Stomach smooth muscle (tissue), 2 donors: ENCODE data around the gene RAP1GAP2.
"Not testable (repeated sequence)": the region's sequence is repeated elsewhere in the genome, so short reads cannot be mapped to it uniquely, and the experiment has no call there.

Experiments
- H3K27ac ChIP-seq: one replicate; pipeline ENCODE4 v1.7.0; 2013; ENCODE audit warnings: mild to moderate bottlenecking, low read length, inconsistent platforms
- H3K27me3 ChIP-seq, 2 donors: one replicate each; pipeline ENCODE4 v1.7.0; 2013; ENCODE audit warnings: low read length in 2 of 2; ENCODE audit not compliant: insufficient read depth in 2 of 2, control insufficient read depth in 1 of 2
- H3K36me3 ChIP-seq, 2 donors: one replicate each; pipeline ENCODE4 v1.7.0; 2013; ENCODE audit warnings: low read length in 2 of 2; ENCODE audit not compliant: control insufficient read depth in 2 of 2, insufficient read depth in 2 of 2
- H3K4me1 ChIP-seq: one replicate; pipeline ENCODE4 v1.7.0; 2013; ENCODE audit warnings: low read length; ENCODE audit not compliant: control insufficient read depth, insufficient read depth
- H3K4me3 ChIP-seq, 2 donors: one replicate each; pipeline ENCODE4 v1.7.0; 2013; ENCODE audit warnings: low read length in 2 of 2
- H3K9ac ChIP-seq, 2 donors: one replicate each; pipeline ENCODE4 v1.7.0; 2013; ENCODE audit warnings: low read length in 2 of 2, mild to moderate bottlenecking in 1 of 2
- H3K9me3 ChIP-seq, 2 donors: one replicate each; pipeline ENCODE4 v1.7.0; 2013; ENCODE audit warnings: low read length in 2 of 2; ENCODE audit not compliant: control insufficient read depth in 2 of 2
- donor health status: healthy.
- donor health status: Pancreatic carcinoma.

Gene RAP1GAP2

GRCh38 chr17:2777242-2777867, 18.9 kb upstream of the RAP1GAP2 start:
- Histone ChIP-seq H3K36me3 (no peaks in the 10 kb centered on the region), H3K4me3 (peak overlapping the region in 1 of 2 donors; percentile 29), H3K4me1 (peaks cover 3% of the 10 kb centered on the region), H3K27ac (no peak overlapping the region), H3K9me3 (no peaks in the 10 kb centered on the region), H3K9ac (no peak overlapping the region), H3K27me3 (peaks cover 30 to 32% of the 10 kb centered on the region in 2 donors)

GRCh38 chr17:2778489-2778888, 17.7 kb upstream of the RAP1GAP2 start:
- Histone ChIP-seq H3K4me3 (no peak overlapping the region), H3K9me3 (peaks cover under 1 to 2% of the 10 kb centered on the region in 2 donors), H3K27me3 (peaks cover 27 to 28% of the 10 kb centered on the region in 2 donors), H3K36me3 (no peaks in the 10 kb centered on the region), H3K4me1 (peaks cover 3% of the 10 kb centered on the region), H3K27ac (no peak overlapping the region), H3K9ac (no peak overlapping the region)

- no peak overlapping the region for H3K27ac ChIP-seq
- H3K9me3 ChIP-seq = peaks cover 4% of the 10 kb centered on the region in 2 donors
- no peak overlapping the region for H3K9ac ChIP-seq
- peaks cover 3% of the 10 kb centered on the region for H3K4me1 ChIP-seq
- no peaks in the 10 kb centered on the region for H3K36me3 ChIP-seq
- no peak overlapping the region for H3K4me3 ChIP-seq
- H3K27me3 ChIP-seq = peaks cover 24 to 25% of the 10 kb centered on the region in 2 donors
These were observed 16.7 kb upstream of the RAP1GAP2 start for GRCh38 chr17:2779545-2779944.

- no peak overlapping the region for H3K4me3 ChIP-seq
- H3K27ac ChIP-seq = no peak overlapping the region
- H3K9me3 ChIP-seq = peaks cover 4% of the 10 kb centered on the region in 2 donors
- no peak overlapping the region for H3K9ac ChIP-seq
- H3K4me1 ChIP-seq = peaks cover 3% of the 10 kb centered on the region
- H3K27me3 ChIP-seq = peaks cover 19 to 23% of the 10 kb centered on the region in 2 donors
- no peaks in the 10 kb centered on the region for H3K36me3 ChIP-seq
These were observed 16.0 kb upstream of the RAP1GAP2 start for GRCh38 chr17:2780256-2780655.

- no peak overlapping the region for H3K9ac ChIP-seq
These were observed 15.2 kb upstream of the RAP1GAP2 start for GRCh38 chr17:2780931-2781454.

GRCh38 chr17:2781598-2781997, 14.6 kb upstream of the RAP1GAP2 start:
- not testable (repeated sequence) for H3K4me1 ChIP-seq, H3K9ac ChIP-seq, H3K9me3 ChIP-seq, H3K27ac ChIP-seq, H3K36me3 ChIP-seq, H3K4me3 ChIP-seq
- H3K27me3 ChIP-seq = peaks cover 10 to 19% of the 10 kb centered on the region in 2 donors

More at GRCh38 chr17:2780931-2781454, 15.2 kb upstream of the RAP1GAP2 start:
- Histone ChIP-seq H3K27ac (no peak overlapping the region), H3K4me3 (no peak overlapping the region), H3K27me3 (peaks cover 14 to 21% of the 10 kb centered on the region in 2 donors), H3K4me1 (peaks cover 3% of the 10 kb centered on the region), H3K9me3 (peaks cover 4% of the 10 kb centered on the region in 2 donors), H3K36me3 (no peaks in the 10 kb centered on the region)

- Histone ChIP-seq H3K27ac (no peak overlapping the region), H3K9ac (no peak overlapping the region), H3K4me1 (peaks cover 3% of the 10 kb centered on the region), H3K4me3 (no peak overlapping the region), H3K9me3 (peaks cover 4% of the 10 kb centered on the region in 2 donors), H3K27me3 (peaks cover 7 to 15% of the 10 kb centered on the region in 2 donors), H3K36me3 (no peaks in the 10 kb centered on the region)
These were observed 14.2 kb upstream of the RAP1GAP2 start for GRCh38 chr17:2782055-2782454.

- Histone ChIP-seq H3K27ac (no peak overlapping the region), H3K9me3 (peaks cover 4% of the 10 kb centered on the region in 2 donors), H3K9ac (no peak overlapping the region), H3K27me3 (peaks cover 0 to 7% of the 10 kb centered on the region in 2 donors), H3K4me3 (no peak overlapping the region), H3K36me3 (no peaks in the 10 kb centered on the region), H3K4me1 (peaks cover 3% of the 10 kb centered on the region)
These were observed 12.8 kb upstream of the RAP1GAP2 start for GRCh38 chr17:2783310-2784030.

- Histone ChIP-seq H3K27me3 (peaks cover 0 to under 1% of the 10 kb centered on the region in 2 donors), H3K36me3 (no peaks in the 10 kb centered on the region), H3K9ac (no peak overlapping the region), H3K4me3 (no peak overlapping the region), H3K27ac (no peak overlapping the region), H3K9me3 (peaks cover 4% of the 10 kb centered on the region in 2 donors), H3K4me1 (peaks cover 3% of the 10 kb centered on the region)
These were observed 11.4 kb upstream of the RAP1GAP2 start for GRCh38 chr17:2784864-2785263.

GRCh38 chr17:2785376-2785775, 10.9 kb upstream of the RAP1GAP2 start:
- not testable (repeated sequence) for H3K9me3 ChIP-seq, H3K4me3 ChIP-seq, H3K36me3 ChIP-seq, H3K27ac ChIP-seq, H3K9ac ChIP-seq, H3K4me1 ChIP-seq, H3K27me3 ChIP-seq
